HepG2 (cell line): ENCODE data around the gene PCGF3. TPM values are rescaled to one million over a fixed set of nuclear protein-coding genes. Genes with fewer than 3 reads are reported as not detected.

Source experiments
- ATAC-seq: fragments of 200-7000 bp; cut with Tn5 transposase; 3 replicates; pipeline ENCODE4 v1.9.1; 2020; ENCODE audit warnings: mild to moderate bottlenecking, moderate library complexity
- BruUV-seq: library from RNA; stranded (reverse); fragments of 400-500 nt; replicated peaks from 2 replicates; lab custom pipeline; 2021; lab: Mats Ljungman, UMichigan
- CTCF ChIA-PET: fragments of 300-600 bp; formaldehyde crosslinking; extraction: SDS; loops from one replicate; lab custom pipeline; 2021; ENCODE audit warnings: low total read pairs, inconsistent platforms, low intra/inter-chr PET ratio; lab: Yijun Ruan, JAX
- POLR2A ChIA-PET: fragments of 350-600 bp; sonication (Branson Sonifier 250); formaldehyde crosslinking; loops from one replicate; lab custom pipeline; 2020; ENCODE audit warnings: antibody characterized with exemption, inconsistent platforms; lab: Yijun Ruan, JAX
- DNase-seq: peaks from one replicate; pipeline ENCODE4 v3.0.0-alpha.2; 2015; ENCODE audit warnings: low spot score
- FAIRE-seq: peaks from 3 replicates; lab custom pipeline; 2011; peaks lifted over from hg19 to GRCh38; lab: Jason Lieb, UNC
- H2AFZ ChIP-seq: one replicate; pipeline ENCODE4 v1.6.1; 2011; ENCODE audit warnings: low read length, inconsistent platforms
- H3K27ac ChIP-seq: fragments of 300-600 bp; 3 replicates; pipeline ENCODE4 v1.8.0; 2011; ENCODE audit warnings: mixed run types, mild to moderate bottlenecking, mixed read lengths, low read length, inconsistent platforms; ENCODE audit not compliant: insufficient read depth; ENCODE audit errors: extremely low read length
- H3K27me3 ChIP-seq, 2 experiments: fragments of 200-600 bp in 1 of 2; 2 replicates in 1 of 2; 3 replicates in 1 of 2; pipeline versions ENCODE4 v1.6.0 to v1.8.0; 2011; ENCODE audit warnings: low read length in 2 of 2, mild to moderate bottlenecking in 2 of 2, moderate library complexity in 2 of 2, inconsistent platforms in 1 of 2; ENCODE audit not compliant: insufficient read depth in 2 of 2, control insufficient read depth in 1 of 2
- H3K36me3 ChIP-seq, 2 experiments: fragments of 200-600 bp in 1 of 2; replicated peaks in 1 of 2; 2 replicates in 1 of 2; 3 replicates in 1 of 2; pipeline versions ENCODE4 v1.5.1 to v1.8.0; 2011; ENCODE audit warnings: low read length in 2 of 2, inconsistent platforms in 1 of 2; ENCODE audit not compliant: insufficient read depth in 2 of 2, control insufficient read depth in 1 of 2
- H3K4me1 ChIP-seq: 2 replicates; pipeline ENCODE4 v1.5.1; 2012; ENCODE audit warnings: low read length, inconsistent platforms; ENCODE audit not compliant: insufficient read depth
- H3K4me2 ChIP-seq: 2 replicates; pipeline ENCODE4 v1.6.0; 2011; ENCODE audit warnings: low read depth, low read length, inconsistent platforms
- H3K4me3 ChIP-seq, 3 experiments: fragments of 200-600 bp in 1 of 3; sonication (generic), shearing (Covaris generic) in 1 of 3; replicated peaks in 1 of 3; 2 replicates each; pipeline ENCODE4 v1.5.1; 2011 to 2016; ENCODE audit warnings: low read length in 3 of 3, inconsistent platforms in 2 of 3, low read depth in 2 of 3, mild to moderate bottlenecking in 2 of 3, control low read depth in 1 of 3, mixed read lengths in 1 of 3; ENCODE audit not compliant: insufficient read depth in 1 of 3
- H3K79me2 ChIP-seq: one replicate; pipeline ENCODE4 v1.6.1; 2011; ENCODE audit warnings: low read length, inconsistent platforms; ENCODE audit not compliant: insufficient read depth
- H3K9ac ChIP-seq: 2 replicates; pipeline ENCODE4 v1.6.0; 2011; ENCODE audit warnings: mild to moderate bottlenecking, low read depth, low read length, inconsistent platforms; ENCODE audit not compliant: insufficient read depth
- H3K9me3 ChIP-seq: 2 replicates; pipeline ENCODE4 v1.5.1; 2012; ENCODE audit warnings: mild to moderate bottlenecking, low read length
- H4K20me1 ChIP-seq: 2 replicates; pipeline ENCODE4 v1.6.0; 2011; ENCODE audit warnings: inconsistent platforms, mild to moderate bottlenecking, low read length, moderate library complexity; ENCODE audit not compliant: insufficient read depth
- HNF1A ChIP-seq, 2 experiments: sonication (generic) in 1 of 2; formaldehyde crosslinking in 1 of 2; IDR thresholded peaks; 2 replicates each; pipeline versions ENCODE4 v1.4.0 to v1.6.1; 2016 to 2020; ENCODE audit warnings: borderline replicate concordance in 1 of 2, low read depth in 1 of 2, mild to moderate bottlenecking in 1 of 2, missing genetic modification reagents in 1 of 2
- MED1 ChIP-seq: sonication (generic); formaldehyde crosslinking; IDR thresholded peaks from 2 replicates; pipeline ENCODE4 v1.4.0; 2020; ENCODE audit warnings: missing genetic modification reagents
- NFKBIZ ChIP-seq: IDR thresholded peaks from 2 replicates; pipeline ENCODE4 v1.6.1; 2018; ENCODE audit warnings: missing genetic modification reagents, missing compliant biosample characterization
- NR0B2 ChIP-seq: sonication (generic); formaldehyde crosslinking; IDR thresholded peaks from 2 replicates; pipeline ENCODE4 v1.4.0; 2020; ENCODE audit warnings: mild to moderate bottlenecking, missing genetic modification reagents
- NR2C2 ChIP-seq: sonication (generic); formaldehyde crosslinking; IDR thresholded peaks from 2 replicates; pipeline ENCODE4 v1.4.0; 2020; ENCODE audit warnings: missing genetic modification reagents, mild to moderate bottlenecking, moderate library complexity, borderline replicate concordance
- POLR2A ChIP-seq, 2 experiments: IDR thresholded peaks; 2 replicates each; pipeline ENCODE4 v1.6.1; 2011; ENCODE audit warnings: low read depth in 2 of 2, low read length in 2 of 2, mild to moderate bottlenecking in 1 of 2, moderate library complexity in 1 of 2; ENCODE audit not compliant: insufficient read depth in 1 of 2
- POLR2G ChIP-seq: fragments of 200-400 bp; formaldehyde crosslinking; IDR thresholded peaks from 2 replicates; pipeline ENCODE4 v1.6.1; 2018; ENCODE audit warnings: mild to moderate bottlenecking, low read depth, low read length, moderate library complexity
- ZNF292 ChIP-seq: sonication (generic); formaldehyde crosslinking; IDR thresholded peaks from 2 replicates; pipeline ENCODE4 v1.8.1; 2022; ENCODE audit warnings: mild to moderate bottlenecking, low read depth, missing genetic modification reagents, borderline replicate concordance
- ZNF317 ChIP-seq: sonication (generic); formaldehyde crosslinking; IDR thresholded peaks from 2 replicates; pipeline ENCODE4 v1.5.0; 2020; ENCODE audit warnings: mild to moderate bottlenecking, missing genetic modification reagents
- ZNF569 ChIP-seq: sonication (generic); formaldehyde crosslinking; IDR thresholded peaks from 2 replicates; pipeline ENCODE4 v1.5.0; 2020; ENCODE audit warnings: mild to moderate bottlenecking, missing genetic modification reagents, moderate library complexity, borderline replicate concordance
- ZNF609 ChIP-seq: sonication (generic); formaldehyde crosslinking; IDR thresholded peaks from 2 replicates; pipeline ENCODE4 v1.4.0; 2020; ENCODE audit warnings: mild to moderate bottlenecking, missing genetic modification reagents, borderline replicate concordance
- WGBS: methylation state at CpG from one replicate; pipeline ENCODE4 v1.1.6; 2017; ENCODE audit warnings: low lambda C conversion rate; 5-methylcytosine and 5-hydroxymethylcytosine counted together
- in situ Hi-C: cut with HindIII; loops from 2 replicates; pipeline ENCODE4 v1.10.0; 2017; ENCODE audit warnings: low pct_unique_long_range_greater_than_20kb; ENCODE audit not compliant: extremely low pct_ligation_motif_present
- intact Hi-C: fragments of 100-400 bp; cut with micrococcal nuclease; formaldehyde crosslinking; loops from one replicate; pipeline ENCODE4 v1.10.0; 2022; ENCODE audit not compliant: unreplicated experiment
- polyA plus RNA-seq, 8 experiments: library from polyadenylated mRNA; depleted of rRNA in 3 of 8; stranded (reverse) in 7 of 8; unstranded in 1 of 8; fragments of >200 nt; fragmentation: Illumina TruSeq in 4 of 8; extraction: Trizol in 4 of 8; gene quantifications; 2 replicates each; pipeline versions ENCODE4 v1.2.1 to v1.2.3, GENCODE V29; 2011 to 2016; ENCODE audit warnings: low read depth in 4 of 8, missing spikeins in 1 of 8, mixed read lengths in 1 of 8; ENCODE audit not compliant: insufficient read depth in 1 of 8
- total RNA-seq, 5 experiments: library from RNA; depleted of rRNA; stranded (reverse); fragments of >200 nt; fragmentation: Illumina TruSeq; extraction: Trizol; gene quantifications; 2 replicates each; pipeline ENCODE4 v1.2.3, GENCODE V29; 2016; ENCODE audit warnings: low read depth in 1 of 5
- TF ChIP-seq, protein P1 (sequence below): sonication (generic); formaldehyde crosslinking; IDR thresholded peaks from 2 replicates; pipeline ENCODE4 v1.4.0; 2020; ENCODE audit warnings: missing genetic modification reagents

PCGF3 gene
- total and polyA plus RNA-seq, 2 of the 13 experiments (the other 11 are each of a cell fraction or from before 2014, with no cell fraction given): 28.6 to 66.2 TPM

- FAIRE-seq: no peak
- TF ChIP-seq ZNF317 (CRISPR knock-in tag) (no peak), ZNF609 (CRISPR knock-in tag) (no peak), POLR2G (peak; percentile 46; the same call in 1 of the 2 replicates), ZNF569 (CRISPR knock-in tag) (no peak), POLR2A (IDR thresholded peaks at IDR 0.05; ENCODE audit: insufficient read depth in 1 of 2, low read depth in 2 of 2, low read length in 2 of 2) (peak in 1 of 2 experiments; percentile 38; a peak in 2 of 4 replicates), NR2C2 (CRISPR knock-in tag) (no peak), NFKBIZ (CRISPR knock-in tag) (no peak), NR0B2 (CRISPR knock-in tag) (no peak), HNF1A (IDR thresholded peaks at IDR 0.05; ENCODE audit: low read depth) (no peak), HNF1A (CRISPR knock-in tag; IDR thresholded peaks at IDR 0.05; ENCODE audit: borderline replicate concordance) (no peak), MED1 (CRISPR knock-in tag) (no peak), ZNF292 (CRISPR knock-in tag) (no peak)
- TF ChIP-seq, protein P1, sequence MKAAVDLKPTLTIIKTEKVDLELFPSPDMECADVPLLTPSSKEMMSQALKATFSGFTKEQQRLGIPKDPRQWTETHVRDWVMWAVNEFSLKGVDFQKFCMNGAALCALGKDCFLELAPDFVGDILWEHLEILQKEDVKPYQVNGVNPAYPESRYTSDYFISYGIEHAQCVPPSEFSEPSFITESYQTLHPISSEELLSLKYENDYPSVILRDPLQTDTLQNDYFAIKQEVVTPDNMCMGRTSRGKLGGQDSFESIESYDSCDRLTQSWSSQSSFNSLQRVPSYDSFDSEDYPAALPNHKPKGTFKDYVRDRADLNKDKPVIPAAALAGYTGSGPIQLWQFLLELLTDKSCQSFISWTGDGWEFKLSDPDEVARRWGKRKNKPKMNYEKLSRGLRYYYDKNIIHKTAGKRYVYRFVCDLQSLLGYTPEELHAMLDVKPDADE (CRISPR knock-in tag): no peak
Measured at GRCh38 chr4:766559-767283, 61.1 kb downstream of the PCGF3 start.

More at GRCh38 chr4:766559-767283, 61.1 kb downstream of the PCGF3 start:
- no peak for ATAC-seq
- Histone ChIP-seq H3K4me2 (no peak overlapping the region), H3K27me3 (no peaks in the 10 kb centered on the region), H3K4me1 (peaks cover 10% of the 10 kb centered on the region), H3K9me3 (no peaks in the 10 kb centered on the region), H3K4me3 (no peak overlapping the region), H3K79me2 (peaks cover 16% of the 10 kb centered on the region), H2AFZ (no peak overlapping the region), H4K20me1 (peaks cover 23% of the 10 kb centered on the region), H3K27ac (no peak overlapping the region), H3K36me3 (peaks cover 18 to 69% of the 10 kb centered on the region in 2 experiments), H3K9ac (no peak overlapping the region)
- 91% methylated on average over 17 of the region's 21 CpGs for WGBS
- in situ Hi-C loops: no loop called here
- intact Hi-C loops: no loop called here
- ChIA-PET POLR2A (interaction anchor here (1.2 to 1.7 kb wide), 2 partner anchors 8 to 16 kb away, joined by 3 to 4 read pairs; no protein-coding TSS in a partner anchor), CTCF (no interaction called here)
- DNase-seq: no peak
- no TSS peak for BruUV-seq
